ENCODE measurements around the gene PFKFB4. TPM values are rescaled to one million over a fixed set of nuclear protein-coding genes. Genes with fewer than 3 reads are reported as not detected.

The PFKFB4 gene
- total RNA-seq, 1 donor from 2014 or later: 39.7 TPM

DNA sequence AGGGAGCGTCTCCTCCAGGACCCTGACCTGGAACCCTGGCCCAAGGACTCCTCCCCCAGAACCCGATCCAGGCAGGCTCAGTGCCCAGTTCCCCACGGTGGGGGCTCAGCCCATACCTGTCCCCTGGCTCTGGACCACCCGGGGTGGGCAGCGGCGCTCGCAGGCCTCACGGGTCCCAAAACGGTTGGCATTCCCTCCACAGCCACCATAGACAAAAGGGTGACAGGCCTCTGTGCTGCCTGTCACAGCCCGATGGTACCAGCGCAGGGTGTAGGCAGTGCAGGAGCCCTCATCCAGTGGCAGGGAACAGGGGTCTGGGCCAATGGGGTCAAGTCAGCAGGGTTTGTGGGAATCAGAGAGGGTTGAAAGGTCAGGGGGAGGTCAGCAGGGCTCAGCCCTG is 8.1 kb upstream of the PFKFB4 start:
- Mint-ChIP-seq H3K27ac (no peak overlapping the region), H3K36me3 (ENCODE audit: insufficient read depth) (no peaks in the 10 kb centered on the region), H3K4me3 (ENCODE audit: low read depth) (no peak overlapping the region), H3K27me3 (peaks cover 3% of the 10 kb centered on the region), H3K9me3 (ENCODE audit: low read depth) (no peaks in the 10 kb centered on the region), H3K4me1 (ENCODE audit: low read depth) (peaks cover 6% of the 10 kb centered on the region)
- DNase-seq (ENCODE audit: low spot score, unreplicated experiment): no peak
- TF ChIP-seq CTCF (IDR thresholded peaks at IDR 0.05; ENCODE audit: unreplicated experiment): no peak

DNA sequence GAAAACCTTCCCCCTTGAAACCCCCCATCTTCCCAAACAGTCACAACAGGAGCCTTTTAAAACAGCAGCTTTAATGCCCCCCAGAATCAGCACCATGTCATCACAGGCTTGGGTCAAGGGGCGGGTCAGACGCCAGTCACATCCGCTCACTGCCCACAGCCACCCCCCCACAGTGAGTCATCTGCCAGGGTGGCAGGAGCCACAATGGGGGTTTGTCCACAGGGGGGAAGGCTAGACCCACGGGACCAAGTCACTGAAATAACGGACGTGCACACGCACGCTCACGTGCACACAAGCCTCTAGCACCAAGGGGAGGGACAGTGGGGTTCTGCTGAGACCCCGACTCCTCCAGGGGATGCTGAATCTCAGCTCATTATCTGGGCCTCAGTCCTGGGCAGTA is 7.4 kb upstream of the PFKFB4 start:
- no peak overlapping the region for H3K4me3 Mint-ChIP-seq (ENCODE audit: low read depth)
- DNase-seq (ENCODE audit: low spot score, unreplicated experiment): no peak
- H3K27me3 Mint-ChIP-seq: peaks cover 3% of the 10 kb centered on the region
- H3K36me3 Mint-ChIP-seq (ENCODE audit: insufficient read depth): no peaks in the 10 kb centered on the region
- peak overlapping the region; percentile 39 for H3K27ac Mint-ChIP-seq
- H3K9me3 Mint-ChIP-seq (ENCODE audit: low read depth): no peaks in the 10 kb centered on the region
- peaks cover 6% of the 10 kb centered on the region for H3K4me1 Mint-ChIP-seq (ENCODE audit: low read depth)
- TF ChIP-seq CTCF (IDR thresholded peaks at IDR 0.05; ENCODE audit: unreplicated experiment): no peak

GRCh38 chr3:48563382-48563918 is 6.8 kb upstream of the PFKFB4 start, which contains the start of gene UCN2:
Gene UCN2, minus strand, starts transcription at chr3:48563781. Its CDS starts 657 bp downstream, at chr3:48563124.
- no peak for DNase-seq (ENCODE audit: low spot score, unreplicated experiment)
- no peak for TF ChIP-seq CTCF (IDR thresholded peaks at IDR 0.05; ENCODE audit: unreplicated experiment)
- Mint-ChIP-seq H3K9me3 (ENCODE audit: low read depth) (no peaks in the 10 kb centered on the region), H3K36me3 (ENCODE audit: insufficient read depth) (no peaks in the 10 kb centered on the region), H3K4me3 (ENCODE audit: low read depth) (no peak within 1 kb of the TSS), H3K27me3 (peaks cover 3% of the 10 kb centered on the region), H3K27ac (peak within 1 kb of the TSS; percentile 39), H3K4me1 (ENCODE audit: low read depth) (peaks cover 9% of the 10 kb centered on the region)

GRCh38 chr3:48562367-48563095 is 5.9 kb upstream of the PFKFB4 start:
- H3K4me1 Mint-ChIP-seq (ENCODE audit: low read depth): peaks cover 11% of the 10 kb centered on the region
- no peak overlapping the region for H3K4me3 Mint-ChIP-seq (ENCODE audit: low read depth)
- no peak for TF ChIP-seq CTCF (IDR thresholded peaks at IDR 0.05; ENCODE audit: unreplicated experiment)
- H3K36me3 Mint-ChIP-seq (ENCODE audit: insufficient read depth): no peaks in the 10 kb centered on the region
- no peak overlapping the region for H3K27ac Mint-ChIP-seq
- peaks cover 3% of the 10 kb centered on the region for H3K27me3 Mint-ChIP-seq
- DNase-seq (ENCODE audit: low spot score, unreplicated experiment): no peak
- no peaks in the 10 kb centered on the region for H3K9me3 Mint-ChIP-seq (ENCODE audit: low read depth)

DNA sequence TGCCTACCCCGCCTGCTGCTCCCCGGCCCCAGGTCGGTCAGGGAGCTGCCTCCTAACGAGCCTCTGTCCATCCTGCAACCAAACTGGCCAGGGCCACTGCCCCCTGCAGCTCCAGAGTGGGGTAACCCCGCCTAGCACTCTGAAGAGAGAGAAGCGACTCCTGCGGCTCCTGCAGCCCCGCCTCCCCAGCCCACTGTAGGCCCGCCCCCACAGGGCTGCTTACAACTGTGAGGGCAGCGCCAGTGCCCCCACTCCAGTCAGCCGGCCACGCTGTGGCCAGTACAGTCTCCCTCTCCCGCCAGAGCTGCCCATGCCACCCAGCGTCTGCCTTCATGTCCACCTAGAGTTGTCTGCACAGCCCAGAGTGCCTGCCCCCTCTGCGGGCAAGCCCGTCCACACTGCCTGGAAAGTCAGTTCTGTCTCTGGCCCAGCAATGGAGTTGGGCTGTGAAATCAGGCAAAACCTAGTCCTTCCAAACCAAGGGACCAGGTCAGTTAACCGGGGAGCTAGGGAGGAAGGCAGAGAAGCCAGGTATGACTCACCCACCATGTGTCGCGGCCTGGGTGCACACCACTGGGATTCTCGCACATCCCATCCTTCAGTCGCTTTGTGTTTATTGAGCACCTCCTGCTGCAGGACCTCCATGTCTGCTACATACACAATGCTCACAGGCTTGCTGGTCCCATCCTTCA is 4.6 kb upstream of the PFKFB4 start:
- TF ChIP-seq CTCF (IDR thresholded peaks at IDR 0.05; ENCODE audit: unreplicated experiment): peak; percentile 37
- no peak overlapping the region for H3K27ac Mint-ChIP-seq
- H3K36me3 Mint-ChIP-seq (ENCODE audit: insufficient read depth): no peaks in the 10 kb centered on the region
- H3K4me1 Mint-ChIP-seq (ENCODE audit: low read depth): peaks cover 11% of the 10 kb centered on the region
- no peaks in the 10 kb centered on the region for H3K9me3 Mint-ChIP-seq (ENCODE audit: low read depth)
- peak; percentile 56 for DNase-seq (ENCODE audit: low spot score, unreplicated experiment)
- H3K4me3 Mint-ChIP-seq (ENCODE audit: low read depth): peak overlapping the region; percentile 19
- H3K27me3 Mint-ChIP-seq: peaks cover 3% of the 10 kb centered on the region

All from progenitor cell of endocrine pancreas (in vitro differentiated cells).